Skeletal muscle tissue (tissue), 4 donors: ENCODE data around the gene LUC7L2. TPM values are rescaled to one million over a fixed set of nuclear protein-coding genes. Genes with fewer than 3 reads are reported as not detected.
"Not testable (repeated sequence)": the region's sequence is repeated elsewhere in the genome, so short reads cannot be mapped to it uniquely, and the experiment has no call there.

ENCODE experiments used
- H3K27ac ChIP-seq: one replicate; pipeline ENCODE4 v1.7.0; 2013; ENCODE audit warnings: mild to moderate bottlenecking, low read depth, low read length, inconsistent platforms
- H3K27me3 ChIP-seq, 3 donors: one replicate each; pipeline ENCODE4 v1.7.0; 2013; ENCODE audit warnings: low read length in 3 of 3; ENCODE audit not compliant: control insufficient read depth in 3 of 3, insufficient read depth in 3 of 3
- H3K36me3 ChIP-seq, 3 donors: one replicate each; pipeline ENCODE4 v1.7.0; 2013; ENCODE audit warnings: low read length in 3 of 3; ENCODE audit not compliant: control insufficient read depth in 3 of 3, insufficient read depth in 3 of 3
- H3K4me1 ChIP-seq, 3 donors: one replicate each; pipeline ENCODE4 v1.7.0; 2013; ENCODE audit warnings: low read length in 3 of 3, mild to moderate bottlenecking in 3 of 3; ENCODE audit not compliant: control insufficient read depth in 3 of 3, insufficient read depth in 3 of 3
- H3K4me3 ChIP-seq, 3 donors: one replicate each; pipeline ENCODE4 v1.7.0; 2013; ENCODE audit warnings: low read length in 3 of 3
- H3K9ac ChIP-seq, 3 donors: one replicate each; pipeline ENCODE4 v1.7.0; 2013; ENCODE audit warnings: low read length in 3 of 3, mild to moderate bottlenecking in 3 of 3, moderate library complexity in 2 of 3, low read depth in 1 of 3
- H3K9me3 ChIP-seq, 3 donors: one replicate each; pipeline ENCODE4 v1.7.0; 2013; ENCODE audit warnings: low read length in 3 of 3; ENCODE audit not compliant: control insufficient read depth in 3 of 3
- total RNA-seq: library from RNA; depleted of rRNA; stranded (reverse); fragments of >200 nt; gene quantifications from one replicate; pipeline ENCODE4 v1.2.3, GENCODE V29; 2014
- donor health status: Osteomylitis.

Gene LUC7L2
- total RNA-seq, 1 donor from 2014 or later = 32.9 TPM

- Histone ChIP-seq H3K4me1 (peaks cover 0 to 2% (median under 1%) of the 10 kb centered on the region in 3 donors), H3K4me3 (no peak overlapping the region), H3K9me3 (no peaks in the 10 kb centered on the region), H3K27ac (no peak overlapping the region), H3K36me3 (peaks cover 12 to 62% (median 54%) of the 10 kb centered on the region in 3 donors), H3K27me3 (no peaks in the 10 kb centered on the region), H3K9ac (no peak overlapping the region)
Observed at GRCh38 chr7:139421123-139421522, 61.4 kb downstream of the LUC7L2 start.

- H3K9ac ChIP-seq = no peak overlapping the region
- H3K36me3 ChIP-seq = peaks cover 7 to 52% (median 47%) of the 10 kb centered on the region in 3 donors
Observed at GRCh38 chr7:139422126-139422525, 62.4 kb downstream of the LUC7L2 start.

GRCh38 chr7:139423091-139423490 lies 63.4 kb downstream of the LUC7L2 start:
- H3K36me3 ChIP-seq = peaks cover 3 to 43% (median 41%) of the 10 kb centered on the region in 3 donors
- no peaks in the 10 kb centered on the region for H3K27me3 ChIP-seq
- no peak overlapping the region for H3K9ac ChIP-seq
- H3K4me3 ChIP-seq = no peak overlapping the region
- H3K9me3 ChIP-seq = no peaks in the 10 kb centered on the region
- H3K4me1 ChIP-seq = peaks cover 3 to 4% (median 3%) of the 10 kb centered on the region in 3 donors
- H3K27ac ChIP-seq = no peak overlapping the region

More at GRCh38 chr7:139422126-139422525, 62.4 kb downstream of the LUC7L2 start:
- H3K27me3 ChIP-seq = no peaks in the 10 kb centered on the region
- no peak overlapping the region for H3K4me3 ChIP-seq
- no peak overlapping the region for H3K27ac ChIP-seq
- peaks cover 3 to 4% (median 3%) of the 10 kb centered on the region in 3 donors for H3K4me1 ChIP-seq
- no peaks in the 10 kb centered on the region for H3K9me3 ChIP-seq

GRCh38 chr7:139424004-139424403 lies 64.3 kb downstream of the LUC7L2 start:
- Histone ChIP-seq H3K4me1 (peaks cover 3 to 4% (median 3%) of the 10 kb centered on the region in 3 donors), H3K9ac (no peak overlapping the region), H3K27me3 (no peaks in the 10 kb centered on the region), H3K36me3 (peaks cover 3 to 37% (median 35%) of the 10 kb centered on the region in 3 donors), H3K4me3 (no peak overlapping the region), H3K9me3 (no peaks in the 10 kb centered on the region), H3K27ac (no peak overlapping the region)

- H3K4me1 ChIP-seq, H3K9me3 ChIP-seq, H3K9ac ChIP-seq, H3K27me3 ChIP-seq, H3K27ac ChIP-seq, H3K4me3 ChIP-seq: not testable (repeated sequence)
- H3K36me3 ChIP-seq = peaks cover 3 to 24% (median 20%) of the 10 kb centered on the region in 3 donors
Observed at GRCh38 chr7:139425701-139426100, 66.0 kb downstream of the LUC7L2 start.

- no peak overlapping the region for H3K9ac ChIP-seq
- H3K27ac ChIP-seq = no peak overlapping the region
- H3K36me3 ChIP-seq = peaks cover 3 to 24% (median 19%) of the 10 kb centered on the region in 3 donors
- no peak overlapping the region for H3K4me3 ChIP-seq
- no peaks in the 10 kb centered on the region for H3K27me3 ChIP-seq
- no peaks in the 10 kb centered on the region for H3K9me3 ChIP-seq
- H3K4me1 ChIP-seq = peaks cover 6 to 9% (median 9%) of the 10 kb centered on the region in 3 donors
Observed at GRCh38 chr7:139426258-139427028, 66.7 kb downstream of the LUC7L2 start.

- no peak overlapping the region for H3K9ac ChIP-seq
- H3K36me3 ChIP-seq = peaks cover 2 to 22% (median 19%) of the 10 kb centered on the region in 3 donors
- H3K9me3 ChIP-seq = no peaks in the 10 kb centered on the region
- H3K27me3 ChIP-seq = no peaks in the 10 kb centered on the region
- H3K4me3 ChIP-seq = no peak overlapping the region
- no peak overlapping the region for H3K27ac ChIP-seq
- H3K4me1 ChIP-seq = peaks cover 8 to 12% (median 11%) of the 10 kb centered on the region in 3 donors
Observed at GRCh38 chr7:139427029-139427420, 67.3 kb downstream of the LUC7L2 start.

GRCh38 chr7:139427788-139428187 lies 68.1 kb downstream of the LUC7L2 start:
- no peak overlapping the region for H3K27ac ChIP-seq
- no peaks in the 10 kb centered on the region for H3K27me3 ChIP-seq
- peaks cover 0 to 14% (median 13%) of the 10 kb centered on the region in 3 donors for H3K36me3 ChIP-seq
- no peak overlapping the region for H3K9ac ChIP-seq
- no peaks in the 10 kb centered on the region for H3K9me3 ChIP-seq
- peaks cover 8 to 12% (median 11%) of the 10 kb centered on the region in 3 donors for H3K4me1 ChIP-seq
- H3K4me3 ChIP-seq = no peak overlapping the region

- peaks cover 12 to 22% (median 18%) of the 10 kb centered on the region in 3 donors for H3K4me1 ChIP-seq
- not testable (repeated sequence) for H3K4me3 ChIP-seq, H3K9ac ChIP-seq, H3K9me3 ChIP-seq, H3K36me3 ChIP-seq, H3K27ac ChIP-seq, H3K27me3 ChIP-seq
Observed at GRCh38 chr7:139429735-139430134, 70.0 kb downstream of the LUC7L2 start.

- Histone ChIP-seq H3K9me3 (no peaks in the 10 kb centered on the region), H3K4me3 (no peak overlapping the region), H3K9ac (no peak overlapping the region), H3K4me1 (peaks cover 12 to 23% (median 18%) of the 10 kb centered on the region in 3 donors), H3K36me3 (peaks cover 0 to 7% (median 0%) of the 10 kb centered on the region in 3 donors), H3K27me3 (no peaks in the 10 kb centered on the region), H3K27ac (no peak overlapping the region)
Observed at GRCh38 chr7:139430443-139430842, 70.7 kb downstream of the LUC7L2 start.
